GM12878 (cell line): ENCODE data around the gene TSHZ2. TPM values are rescaled to one million over a fixed set of nuclear protein-coding genes. Genes with fewer than 3 reads are reported as not detected.
A peak's percentile ranks its signal among the peaks of the same experiment; 100 is the strongest.

ENCODE experiments used
- ATAC-seq: fragments of 200-7000 bp; cut with Tn5 transposase; 3 replicates; pipeline ENCODE4 v1.9.1; 2020; ENCODE audit warnings: mild to moderate bottlenecking, moderate library complexity
- BruUV-seq: library from RNA; stranded (reverse); fragments of 400-500 nt; replicated peaks from 2 replicates; lab custom pipeline; 2021; lab: Mats Ljungman, UMichigan
- CTCF ChIA-PET: fragments of 300-600 bp; sonication (Branson Sonifier 250); formaldehyde crosslinking; extraction: SDS; loops from one replicate; lab custom pipeline; 2021; ENCODE audit warnings: inconsistent platforms; lab: Yijun Ruan, JAX
- POLR2A ChIA-PET: fragments of 350-600 bp; formaldehyde crosslinking; extraction: SDS; loops from one replicate; lab custom pipeline; 2021; ENCODE audit warnings: inconsistent platforms; lab: Charles Lee
- RAD21 ChIA-PET: fragments of 300-600 bp; sonication (Branson Sonifier 250); formaldehyde crosslinking; loops from one replicate; lab custom pipeline; 2023; ENCODE audit warnings: antibody characterized with exemption; ENCODE audit not compliant: unreplicated experiment; lab: Charles Lee
- SMC1A ChIA-PET: fragments of 300-600 bp; sonication (Branson Sonifier 250); formaldehyde crosslinking; loops from one replicate; lab custom pipeline; 2023; ENCODE audit not compliant: unreplicated experiment, uncharacterized antibody; lab: Charles Lee
- DNase-seq: peaks from one replicate; pipeline ENCODE4 v3.0.0-alpha.2; 2011; ENCODE audit warnings: low read depth, low spot score
- FAIRE-seq: peaks from 3 replicates; lab custom pipeline; 2011; peaks lifted over from hg19 to GRCh38; lab: Jason Lieb, UNC
- H2AFZ ChIP-seq: 2 replicates; pipeline ENCODE4 v1.6.0; 2011; ENCODE audit warnings: low read depth, low read length, control low read depth; ENCODE audit not compliant: control insufficient read depth
- H3K27ac ChIP-seq: 2 replicates; pipeline ENCODE4 v1.5.1; 2011; ENCODE audit warnings: control low read depth; ENCODE audit not compliant: control insufficient read depth, insufficient read depth
- H3K27me3 ChIP-seq, 2 experiments: replicated peaks in 1 of 2; 2 replicates each; pipeline versions ENCODE4 v1.6.0 to v1.6.1; 2011; ENCODE audit warnings: low read length in 1 of 2; ENCODE audit not compliant: control insufficient read depth in 2 of 2, insufficient read depth in 2 of 2
- H3K36me3 ChIP-seq, 2 experiments: 2 replicates each; pipeline ENCODE4 v1.5.1; 2011; ENCODE audit warnings: low read length in 1 of 2; ENCODE audit not compliant: control insufficient read depth in 2 of 2, insufficient read depth in 2 of 2
- H3K4me1 ChIP-seq: 2 replicates; pipeline ENCODE4 v1.6.1; 2011; ENCODE audit warnings: mild to moderate bottlenecking, low read length, moderate library complexity, mixed read lengths; ENCODE audit not compliant: control insufficient read depth, insufficient read depth
- H3K4me2 ChIP-seq: 2 replicates; pipeline ENCODE4 v1.6.0; 2011; ENCODE audit warnings: control low read depth; ENCODE audit not compliant: control insufficient read depth, insufficient read depth
- H3K4me3 ChIP-seq: fragments of 200-600 bp; sonication (generic); 2 replicates; pipeline ENCODE4 v1.5.1; 2016
- H3K79me2 ChIP-seq: 2 replicates; pipeline ENCODE4 v1.6.0; 2011; ENCODE audit warnings: low read length; ENCODE audit not compliant: control insufficient read depth, insufficient read depth
- H3K9ac ChIP-seq: 2 replicates; pipeline ENCODE4 v1.8.0; 2011; ENCODE audit warnings: low read length, control low read depth, mixed read lengths; ENCODE audit not compliant: control insufficient read depth, insufficient read depth
- H3K9me3 ChIP-seq: replicated peaks from 3 replicates; pipeline ENCODE4 v1.5.1; 2011; ENCODE audit warnings: mild to moderate bottlenecking, low read length; ENCODE audit not compliant: control insufficient read depth, insufficient read depth
- H4K20me1 ChIP-seq: 2 replicates; pipeline ENCODE4 v1.6.0; 2011; ENCODE audit not compliant: control insufficient read depth, insufficient read depth
- EP300 ChIP-seq, 2 experiments: fragments of 150-350 bp in 1 of 2; IDR thresholded peaks; 2 replicates each; pipeline ENCODE4 v1.6.1; 2011 to 2012; ENCODE audit warnings: low read depth in 2 of 2, low read length in 2 of 2, borderline replicate concordance in 1 of 2, improper control_type of control experiment in 1 of 2, inconsistent platforms in 1 of 2; ENCODE audit not compliant: control insufficient read depth in 1 of 2
- IKZF2 ChIP-seq, 2 experiments: fragments of 450-650 bp; IDR thresholded peaks; 2 replicates each; pipeline ENCODE4 v1.6.1; 2017; ENCODE audit warnings: mild to moderate bottlenecking in 2 of 2, moderate library complexity in 2 of 2
- NR2C1 ChIP-seq: fragments of 450-650 bp; IDR thresholded peaks from 2 replicates; pipeline ENCODE4 v1.6.1; 2017; ENCODE audit warnings: antibody characterized with exemption, mild to moderate bottlenecking, moderate library complexity
- NR2F1 ChIP-seq: fragments of 450-650 bp; conservative IDR thresholded peaks from 2 replicates; pipeline ENCODE4 v1.6.1; 2017; ENCODE audit warnings: mild to moderate bottlenecking
- RELA ChIP-seq: fragments of 450-650 bp; IDR thresholded peaks from 2 replicates; pipeline ENCODE4 v1.8.0; 2014; ENCODE audit warnings: borderline replicate concordance; ENCODE audit not compliant: partially characterized antibody
- WGBS: methylation state at CpG from one replicate; pipeline ENCODE4 v1.1.6; 2016; ENCODE audit warnings: low lambda C conversion rate; ENCODE audit not compliant: insufficient replicate concordance, insufficient coverage; ENCODE audit errors: missing lambda C conversion rate; 5-methylcytosine and 5-hydroxymethylcytosine counted together
- in situ Hi-C: fragments of 300-500 bp; cut with MboI; formaldehyde crosslinking; loops from 9 replicates; pipeline ENCODE4 v1.14.3; 2018; ENCODE audit warnings: mixed read lengths
- intact Hi-C: fragments of 100-400 bp; cut with micrococcal nuclease; formaldehyde crosslinking; loops from one replicate; pipeline ENCODE4 v1.14.2; 2022; ENCODE audit not compliant: unreplicated experiment
- polyA plus RNA-seq, 11 experiments: library from polyadenylated mRNA; depleted of rRNA in 4 of 11; unstranded in 6 of 11; stranded (reverse) in 5 of 11; fragments of >200 nt; fragmentation: Nextera tagmentation in 4 of 11; fragmentation: Illumina TruSeq in 1 of 11; extraction: Ambion mirVana in 4 of 11; extraction: Trizol in 1 of 11; gene quantifications; 1 replicate in 1 of 11; 2 replicates in 10 of 11; pipeline versions ENCODE4 v1.2.1 to v1.2.3, GENCODE V29; 2011 to 2016; ENCODE audit warnings: inconsistent platforms in 2 of 11, missing spikeins in 2 of 11, low read depth in 1 of 11
- total RNA-seq, 4 experiments: library from RNA; depleted of rRNA in 3 of 4; stranded (reverse); fragments of >200 nt in 3 of 4; fragmentation: Illumina TruSeq in 1 of 4; extraction: Trizol in 1 of 4; gene quantifications; 2 replicates each; pipeline versions ENCODE4 v1.2.1 to v1.2.3, GENCODE V29; 2013 to 2021
- TF ChIP-seq, protein P1 (sequence below), 3 experiments: IDR thresholded peaks in 2 of 3; conservative IDR thresholded peaks in 1 of 3; 2 replicates each; pipeline ENCODE4 v1.5.1; 2011; ENCODE audit warnings: low read depth in 3 of 3, low read length in 3 of 3, mild to moderate bottlenecking in 3 of 3, control low read depth in 2 of 3, moderate library complexity in 2 of 3, inconsistent platforms in 1 of 3, mixed read lengths in 1 of 3; ENCODE audit not compliant: control insufficient read depth in 2 of 3, insufficient read depth in 1 of 3; ENCODE audit errors: extremely low read depth in 1 of 3
- TF ChIP-seq, protein P2 (sequence below): IDR thresholded peaks from 2 replicates; pipeline ENCODE4 v1.6.1; 2012; ENCODE audit warnings: low read depth, low read length, improper control_type of control experiment
- TF ChIP-seq, protein P3 (sequence below): fragments of 450-650 bp; IDR thresholded peaks from 2 replicates; pipeline ENCODE4 v1.6.1; 2014; ENCODE audit warnings: mild to moderate bottlenecking

The TSHZ2 gene
- total and polyA plus RNA-seq, 10 of the 15 experiments (the other 5 are each of a cell fraction or from before 2014, with no cell fraction given): 0.01 to 0.86 (median 0.13) TPM; not detected in 2

DNA sequence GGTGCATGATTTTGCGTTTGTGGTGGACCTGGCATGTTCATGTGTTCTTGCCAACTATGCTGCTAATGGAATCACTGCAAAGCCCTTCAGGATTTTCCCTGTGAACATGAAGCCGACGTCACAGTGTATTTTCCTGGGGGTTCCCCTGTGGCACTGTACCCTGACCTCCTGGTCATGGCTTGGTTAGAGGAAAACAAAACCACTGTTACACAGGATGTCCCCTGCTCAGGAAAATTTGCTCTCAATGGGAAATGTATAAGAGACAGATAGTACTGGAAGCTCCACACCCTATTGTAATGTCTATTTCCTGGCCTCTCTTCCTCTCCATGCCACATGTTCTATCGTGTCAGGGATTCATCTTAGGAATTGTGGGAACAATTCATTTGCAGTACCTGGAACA lies 19.7 kb downstream of the TSHZ2 start:
- no peaks in the 10 kb centered on the region for H3K9me3 ChIP-seq
- H3K4me3 ChIP-seq: no peak overlapping the region
- H3K9ac ChIP-seq: no peak overlapping the region
- no peaks in the 10 kb centered on the region for H3K4me1 ChIP-seq
- WGBS: 52% methylated on average over 4 of the region's 4 CpGs
- in situ Hi-C loops: no loop called here
- H3K27ac ChIP-seq: no peak overlapping the region
- RAD21 ChIA-PET: interaction anchor here (2.9 kb wide), 1 partner anchor 9 kb away, joined by 11 read pairs; no protein-coding TSS in a partner anchor
- ATAC-seq: no peak; the same call in 2 of the 3 replicates
- H3K4me2 ChIP-seq: no peak overlapping the region
- H3K27me3 ChIP-seq: 0 out of 4 replicates have a peak, but pooled peaks cover 0 to 3% of the 10 kb centered on the region in 2 experiments
- TF ChIP-seq NR2C1 (no peak), IKZF2 (IDR thresholded peaks at IDR 0.05) (0 out of 4 replicates have a peak, but pooled peaks of 1 of the 2 experiments have one; percentile 36)
- TF ChIP-seq, protein P1, sequence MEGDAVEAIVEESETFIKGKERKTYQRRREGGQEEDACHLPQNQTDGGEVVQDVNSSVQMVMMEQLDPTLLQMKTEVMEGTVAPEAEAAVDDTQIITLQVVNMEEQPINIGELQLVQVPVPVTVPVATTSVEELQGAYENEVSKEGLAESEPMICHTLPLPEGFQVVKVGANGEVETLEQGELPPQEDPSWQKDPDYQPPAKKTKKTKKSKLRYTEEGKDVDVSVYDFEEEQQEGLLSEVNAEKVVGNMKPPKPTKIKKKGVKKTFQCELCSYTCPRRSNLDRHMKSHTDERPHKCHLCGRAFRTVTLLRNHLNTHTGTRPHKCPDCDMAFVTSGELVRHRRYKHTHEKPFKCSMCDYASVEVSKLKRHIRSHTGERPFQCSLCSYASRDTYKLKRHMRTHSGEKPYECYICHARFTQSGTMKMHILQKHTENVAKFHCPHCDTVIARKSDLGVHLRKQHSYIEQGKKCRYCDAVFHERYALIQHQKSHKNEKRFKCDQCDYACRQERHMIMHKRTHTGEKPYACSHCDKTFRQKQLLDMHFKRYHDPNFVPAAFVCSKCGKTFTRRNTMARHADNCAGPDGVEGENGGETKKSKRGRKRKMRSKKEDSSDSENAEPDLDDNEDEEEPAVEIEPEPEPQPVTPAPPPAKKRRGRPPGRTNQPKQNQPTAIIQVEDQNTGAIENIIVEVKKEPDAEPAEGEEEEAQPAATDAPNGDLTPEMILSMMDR (IDR thresholded peaks at IDR 0.05 in 2 of 3, conservative IDR thresholded peaks at IDR 0.05 in 1 of 3; ENCODE audit: control insufficient read depth in 2 of 3, extremely low read depth in 1 of 3, insufficient read depth in 1 of 3, low read depth in 3 of 3, low read length in 3 of 3): no peak
- TF ChIP-seq, all 136 proteins: peak for 1
- TSS peak; percentile 25 for BruUV-seq
- no peaks in the 10 kb centered on the region for H3K36me3 ChIP-seq
- no peaks in the 10 kb centered on the region for H4K20me1 ChIP-seq
- ChIA-PET SMC1A (interaction anchor here (1.0 to 2.8 kb wide), 3 partner anchors 10 to 93 kb away, joined by 3 to 32 read pairs (median 4); no protein-coding TSS in a partner anchor), CTCF (no interaction called here), POLR2A (interaction anchor here (2.3 kb wide), 1 partner anchor 10 kb away, joined by 12 read pairs; no protein-coding TSS in a partner anchor)
- no peak overlapping the region for H2AFZ ChIP-seq
- DNase-seq (no peak), FAIRE-seq (no peak)
- intact Hi-C loops: no loop called here
- no peaks in the 10 kb centered on the region for H3K79me2 ChIP-seq

DNA sequence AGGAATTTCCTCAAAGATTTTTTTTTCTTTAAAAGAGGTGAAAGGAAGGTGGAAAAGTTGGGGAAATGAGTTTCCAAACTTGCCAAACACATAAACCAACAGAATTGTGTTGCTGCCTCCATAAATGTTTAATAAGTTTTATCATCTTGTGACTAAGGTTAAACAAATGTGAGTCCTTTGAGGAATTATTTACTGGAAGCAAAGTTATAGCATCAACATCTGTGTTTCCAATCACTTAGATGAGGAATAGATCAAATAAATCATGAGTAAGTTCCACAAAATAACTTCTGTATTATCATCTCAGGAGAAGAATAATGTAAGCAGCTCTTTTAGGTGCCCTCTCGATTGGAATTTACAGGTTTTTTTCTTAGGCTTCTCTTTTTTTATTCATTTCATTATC lies 20.5 kb downstream of the TSHZ2 start:
- DNase-seq: no peak
- Histone ChIP-seq H3K4me1 (no peaks in the 10 kb centered on the region), H3K9ac (no peak overlapping the region), H3K27me3 (0 out of 4 replicates have a peak, but pooled peaks cover 0 to 3% of the 10 kb centered on the region in 2 experiments), H3K36me3 (no peaks in the 10 kb centered on the region), H3K9me3 (no peaks in the 10 kb centered on the region), H3K4me3 (no peak overlapping the region), H3K27ac (no peak overlapping the region), H3K4me2 (no peak overlapping the region), H4K20me1 (no peaks in the 10 kb centered on the region), H2AFZ (no peak overlapping the region), H3K79me2 (no peaks in the 10 kb centered on the region)
- intact Hi-C loops (no loop called here), in situ Hi-C loops (no loop called here)
- ChIA-PET POLR2A (no interaction called here), SMC1A (interaction anchor here (2.8 kb wide), 1 partner anchor 9 kb away, joined by 32 read pairs; no protein-coding TSS in a partner anchor), CTCF (no interaction called here), RAD21 (no interaction called here)
- no TSS peak for BruUV-seq
- WGBS: 0% methylated on average over 1 of the region's 1 CpG
- no peak for FAIRE-seq
- ATAC-seq: no peak
- TF ChIP-seq, protein P2, sequence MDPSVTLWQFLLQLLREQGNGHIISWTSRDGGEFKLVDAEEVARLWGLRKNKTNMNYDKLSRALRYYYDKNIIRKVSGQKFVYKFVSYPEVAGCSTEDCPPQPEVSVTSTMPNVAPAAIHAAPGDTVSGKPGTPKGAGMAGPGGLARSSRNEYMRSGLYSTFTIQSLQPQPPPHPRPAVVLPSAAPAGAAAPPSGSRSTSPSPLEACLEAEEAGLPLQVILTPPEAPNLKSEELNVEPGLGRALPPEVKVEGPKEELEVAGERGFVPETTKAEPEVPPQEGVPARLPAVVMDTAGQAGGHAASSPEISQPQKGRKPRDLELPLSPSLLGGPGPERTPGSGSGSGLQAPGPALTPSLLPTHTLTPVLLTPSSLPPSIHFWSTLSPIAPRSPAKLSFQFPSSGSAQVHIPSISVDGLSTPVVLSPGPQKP: no peak
- TF ChIP-seq NR2F1 (no peak), EP300 (IDR thresholded peaks at IDR 0.05; ENCODE audit: borderline replicate concordance in 1 of 2, control insufficient read depth in 1 of 2, low read depth in 2 of 2, low read length in 2 of 2) (no peak), RELA (no peak)
- TF ChIP-seq, protein P3, sequence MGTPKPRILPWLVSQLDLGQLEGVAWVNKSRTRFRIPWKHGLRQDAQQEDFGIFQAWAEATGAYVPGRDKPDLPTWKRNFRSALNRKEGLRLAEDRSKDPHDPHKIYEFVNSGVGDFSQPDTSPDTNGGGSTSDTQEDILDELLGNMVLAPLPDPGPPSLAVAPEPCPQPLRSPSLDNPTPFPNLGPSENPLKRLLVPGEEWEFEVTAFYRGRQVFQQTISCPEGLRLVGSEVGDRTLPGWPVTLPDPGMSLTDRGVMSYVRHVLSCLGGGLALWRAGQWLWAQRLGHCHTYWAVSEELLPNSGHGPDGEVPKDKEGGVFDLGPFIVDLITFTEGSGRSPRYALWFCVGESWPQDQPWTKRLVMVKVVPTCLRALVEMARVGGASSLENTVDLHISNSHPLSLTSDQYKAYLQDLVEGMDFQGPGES: no peak
